Activated B cell treated with CpG ODN at 0.5 μM for 24 hours (primary cell): ENCODE results near the gene SLCO3A1. TPM values are rescaled to one million over a fixed set of nuclear protein-coding genes. Genes with fewer than 3 reads are reported as not detected.

ENCODE experiments used
- ATAC-seq: fragments of 200-7000 bp; cut with Tn5 transposase; one replicate; pipeline ENCODE4 v1.10.0; 2021; ENCODE audit warnings: low read depth, mild to moderate bottlenecking, moderate library complexity
- CTCF ChIA-PET: fragments of 350-600 bp; sonication (Branson Sonifier 250); formaldehyde crosslinking; loops from one replicate; lab custom pipeline; 2021; ENCODE audit warnings: antibody characterized with exemption; lab: Charles Lee
- POLR2A ChIA-PET: fragments of 350-600 bp; sonication (Branson Sonifier 250); formaldehyde crosslinking; loops from one replicate; lab custom pipeline; 2021; ENCODE audit warnings: antibody characterized with exemption; lab: Charles Lee
- DNase-seq: peaks from one replicate; pipeline ENCODE4 v3.0.0; 2022
- H3K27ac Mint-ChIP-seq: one replicate; pipeline ENCODE4 v1.8.0; 2020; ENCODE audit warnings: mixed read lengths
- H3K27me3 Mint-ChIP-seq: one replicate; pipeline ENCODE4 v1.8.0; 2021; ENCODE audit warnings: mixed read lengths
- H3K36me3 Mint-ChIP-seq: one replicate; pipeline ENCODE4 v1.8.0; 2021; ENCODE audit warnings: low read depth, mixed read lengths
- H3K4me1 Mint-ChIP-seq: one replicate; pipeline ENCODE4 v1.8.0; 2021; ENCODE audit warnings: mixed read lengths
- H3K4me3 Mint-ChIP-seq: one replicate; pipeline ENCODE4 v1.8.0; 2020; ENCODE audit warnings: mild to moderate bottlenecking, mixed read lengths
- H3K9me3 Mint-ChIP-seq: one replicate; pipeline ENCODE4 v1.8.0; 2020; ENCODE audit warnings: mixed read lengths
- intact Hi-C: fragments of 100-400 bp; cut with micrococcal nuclease; formaldehyde crosslinking; loops from one replicate; pipeline ENCODE4 v1.15.1; 2024
- total RNA-seq: library from RNA; stranded (reverse); gene quantifications from 2 replicates; pipeline ENCODE4 v1.2.3, GENCODE V29; 2022
- TF ChIP-seq, protein P1 (sequence below): fragments of 200-600 bp; IDR thresholded peaks from one replicate; pipeline ENCODE4 v1.8.0; 2022; ENCODE audit warnings: antibody characterized with exemption, mild to moderate bottlenecking

SLCO3A1 gene
- total RNA-seq, 1 donor from 2014 or later, result 0.82 TPM

- TF ChIP-seq, protein P1, sequence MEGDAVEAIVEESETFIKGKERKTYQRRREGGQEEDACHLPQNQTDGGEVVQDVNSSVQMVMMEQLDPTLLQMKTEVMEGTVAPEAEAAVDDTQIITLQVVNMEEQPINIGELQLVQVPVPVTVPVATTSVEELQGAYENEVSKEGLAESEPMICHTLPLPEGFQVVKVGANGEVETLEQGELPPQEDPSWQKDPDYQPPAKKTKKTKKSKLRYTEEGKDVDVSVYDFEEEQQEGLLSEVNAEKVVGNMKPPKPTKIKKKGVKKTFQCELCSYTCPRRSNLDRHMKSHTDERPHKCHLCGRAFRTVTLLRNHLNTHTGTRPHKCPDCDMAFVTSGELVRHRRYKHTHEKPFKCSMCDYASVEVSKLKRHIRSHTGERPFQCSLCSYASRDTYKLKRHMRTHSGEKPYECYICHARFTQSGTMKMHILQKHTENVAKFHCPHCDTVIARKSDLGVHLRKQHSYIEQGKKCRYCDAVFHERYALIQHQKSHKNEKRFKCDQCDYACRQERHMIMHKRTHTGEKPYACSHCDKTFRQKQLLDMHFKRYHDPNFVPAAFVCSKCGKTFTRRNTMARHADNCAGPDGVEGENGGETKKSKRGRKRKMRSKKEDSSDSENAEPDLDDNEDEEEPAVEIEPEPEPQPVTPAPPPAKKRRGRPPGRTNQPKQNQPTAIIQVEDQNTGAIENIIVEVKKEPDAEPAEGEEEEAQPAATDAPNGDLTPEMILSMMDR, result no peak
- ATAC-seq (no peak), DNase-seq (no peak)
- intact Hi-C loops, result loop anchor here (10.0 kb wide), 2 partner anchors 219 to 1119 kb away; partner anchors contain the start of genes RCCD1 and SLCO3A1
- no peak overlapping the region for H3K27ac Mint-ChIP-seq
- ChIA-PET POLR2A (no interaction called here), CTCF (no interaction called here)
- no peaks in the 10 kb centered on the region for H3K36me3 Mint-ChIP-seq
- H3K27me3 Mint-ChIP-seq, result peaks cover 6% of the 10 kb centered on the region
- H3K4me1 Mint-ChIP-seq, result peaks cover 17% of the 10 kb centered on the region
- H3K9me3 Mint-ChIP-seq, result no peaks in the 10 kb centered on the region
- H3K4me3 Mint-ChIP-seq, result no peak overlapping the region
These were observed 220.6 kb downstream of the SLCO3A1 start for GRCh38 chr15:92074101-92074500.

DNA sequence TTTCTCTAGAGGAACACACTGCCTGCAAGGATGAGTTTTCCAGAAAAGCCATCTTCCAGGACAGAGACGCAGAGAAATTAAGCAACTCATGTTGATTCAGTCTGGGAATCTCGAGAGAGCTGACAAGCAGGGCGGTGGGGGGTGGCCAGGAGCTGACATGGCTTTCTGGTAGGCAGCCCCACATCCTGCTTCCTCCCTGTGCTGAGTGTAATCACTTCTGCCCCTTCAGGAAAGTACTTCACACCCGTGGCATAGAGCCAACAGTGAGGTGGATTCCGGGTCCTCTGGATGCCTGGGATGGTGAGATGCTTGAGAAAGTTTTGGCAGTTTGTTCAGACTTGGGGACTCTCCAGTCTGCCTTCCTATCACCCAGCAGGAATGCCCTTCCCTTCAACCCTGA, 221.1 kb downstream of the SLCO3A1 start:
- ATAC-seq (no peak), DNase-seq (no peak)
- H3K9me3 Mint-ChIP-seq, result no peaks in the 10 kb centered on the region
- intact Hi-C loops, result loop anchor here (5.0 to 10.0 kb wide), 3 partner anchors 187 to 1120 kb away; partner anchors contain the start of genes RCCD1 and SLCO3A1
- POLR2A ChIA-PET, result no interaction called here
- peaks cover 13% of the 10 kb centered on the region for H3K4me1 Mint-ChIP-seq
- no peaks in the 10 kb centered on the region for H3K36me3 Mint-ChIP-seq
- H3K4me3 Mint-ChIP-seq, result no peak overlapping the region
- H3K27me3 Mint-ChIP-seq, result peaks cover 6% of the 10 kb centered on the region
- H3K27ac Mint-ChIP-seq, result no peak overlapping the region
- CTCF ChIA-PET, result no interaction called here
- TF ChIP-seq, protein P1, result no peak

DNA sequence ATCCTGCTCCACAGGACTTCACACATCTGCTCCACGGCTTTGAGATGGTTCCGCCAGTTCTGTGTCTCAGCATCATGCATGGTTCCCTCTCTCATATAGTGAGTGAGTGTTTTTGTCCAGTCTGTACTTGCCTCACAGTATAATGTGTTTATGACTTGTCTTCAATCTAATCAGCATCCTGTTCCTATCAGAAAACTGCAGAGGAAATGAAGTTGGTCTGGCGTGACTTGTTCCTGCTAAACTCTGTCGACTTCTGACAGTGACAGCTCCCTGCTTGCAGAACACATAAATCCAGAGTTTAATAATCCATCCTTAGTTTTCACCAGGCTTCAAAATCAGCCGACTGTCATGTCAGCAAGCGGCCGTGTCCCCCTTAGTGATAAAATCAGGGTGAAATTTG, 222.3 kb downstream of the SLCO3A1 start:
- no peak for DNase-seq
- peaks cover 6% of the 10 kb centered on the region for H3K27me3 Mint-ChIP-seq
- no peaks in the 10 kb centered on the region for H3K36me3 Mint-ChIP-seq
- no peak overlapping the region for H3K27ac Mint-ChIP-seq
- POLR2A ChIA-PET, result no interaction called here
- no peak overlapping the region for H3K4me3 Mint-ChIP-seq
- no peak for ATAC-seq
- peaks cover 6% of the 10 kb centered on the region for H3K4me1 Mint-ChIP-seq
- TF ChIP-seq, protein P1, result no peak
- intact Hi-C loops, result loop anchor here (2.0 to 10.0 kb wide), 4 partner anchors 188 to 1121 kb away; partner anchors contain the start of genes RCCD1 and SLCO3A1
- no peaks in the 10 kb centered on the region for H3K9me3 Mint-ChIP-seq
- CTCF ChIA-PET, result no interaction called here

DNA sequence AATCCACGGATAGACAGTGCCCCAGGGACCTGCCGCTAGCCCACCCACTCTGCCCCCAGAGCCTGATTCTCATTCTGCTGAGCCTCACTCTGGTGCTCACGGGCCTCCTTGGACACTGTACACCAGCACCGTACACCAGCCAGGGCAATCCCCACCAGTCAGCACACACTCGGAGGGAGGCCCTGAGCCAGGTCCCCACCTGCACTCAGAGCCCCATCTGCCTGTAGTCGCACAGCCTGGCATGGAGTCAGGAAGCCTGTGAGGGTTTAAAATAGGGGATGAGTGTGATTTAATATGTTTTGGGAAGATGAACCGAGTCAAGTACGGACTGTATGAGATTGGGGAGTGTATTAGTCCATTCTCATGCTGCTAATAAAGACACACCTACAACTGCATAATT, 223.0 kb downstream of the SLCO3A1 start:
- Mint-ChIP-seq H3K36me3 (no peaks in the 10 kb centered on the region), H3K4me1 (no peaks in the 10 kb centered on the region), H3K27ac (no peak overlapping the region), H3K9me3 (no peaks in the 10 kb centered on the region), H3K4me3 (no peak overlapping the region), H3K27me3 (no peaks in the 10 kb centered on the region)
- ChIA-PET CTCF (no interaction called here), POLR2A (no interaction called here)
- intact Hi-C loops, result loop anchor here (2.0 to 10.0 kb wide), 4 partner anchors 189 to 1122 kb away; partner anchors contain the start of genes RCCD1 and SLCO3A1
- ATAC-seq, result no peak
- TF ChIP-seq, protein P1, result no peak
- no peak for DNase-seq

DNA sequence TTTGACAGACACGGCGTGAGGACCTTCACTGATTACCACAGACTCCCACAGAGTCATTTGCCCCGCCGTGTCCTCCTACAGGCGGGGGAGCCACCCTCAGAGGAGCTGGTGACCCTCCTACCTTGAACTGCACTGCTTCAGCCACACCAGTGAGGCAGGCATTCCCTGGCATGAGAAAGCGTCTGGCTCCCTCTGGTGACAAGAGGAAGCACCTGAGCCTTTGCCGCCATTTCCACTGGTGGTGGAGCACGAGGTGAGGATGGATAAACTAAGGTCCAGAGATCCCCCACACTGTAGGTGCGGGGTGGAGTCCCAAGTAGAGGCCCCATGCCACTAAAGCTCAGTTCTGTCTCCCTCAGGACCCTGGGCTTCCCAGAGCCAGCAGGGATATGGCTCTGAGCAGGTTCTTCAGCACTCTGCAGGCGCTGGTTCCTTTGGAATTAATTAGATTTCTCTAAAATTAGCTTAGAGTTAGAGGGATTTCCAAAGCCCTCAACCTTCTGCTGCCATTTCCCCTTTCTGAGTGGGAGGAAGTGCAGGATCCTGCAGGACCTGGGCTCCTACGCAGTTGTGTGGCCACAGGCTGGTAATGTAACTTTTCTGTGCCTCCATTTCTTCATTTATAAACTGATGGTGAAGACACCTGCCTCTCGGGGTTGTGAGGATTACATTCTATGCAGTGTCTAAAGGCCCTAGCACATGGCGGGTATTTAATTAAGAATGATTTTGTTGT, 224.0 kb downstream of the SLCO3A1 start:
- no peak overlapping the region for H3K27ac Mint-ChIP-seq
- H3K9me3 Mint-ChIP-seq, result no peaks in the 10 kb centered on the region
- DNase-seq (no peak), ATAC-seq (no peak)
- no peaks in the 10 kb centered on the region for H3K27me3 Mint-ChIP-seq
- H3K4me1 Mint-ChIP-seq, result no peaks in the 10 kb centered on the region
- CTCF ChIA-PET, result interaction anchor here (1.4 kb wide), 1 partner anchor 371 kb away, joined by 6 read pairs; no protein-coding TSS in a partner anchor
- H3K4me3 Mint-ChIP-seq, result no peak overlapping the region
- TF ChIP-seq, protein P1, result no peak
- H3K36me3 Mint-ChIP-seq, result no peaks in the 10 kb centered on the region
- POLR2A ChIA-PET, result no interaction called here
- intact Hi-C loops, result loop anchor here (2.0 to 10.0 kb wide), 5 partner anchors 190 to 1123 kb away; partner anchors contain the start of genes RCCD1 and SLCO3A1
